ENCODE data around the gene ACTN3. TPM values are rescaled to one million over a fixed set of nuclear protein-coding genes. Genes with fewer than 3 reads are reported as not detected.

The ACTN3 gene
- total RNA-seq, 3 donors from 2014 or later: under 0.01 to 0.16 TPM; not detected in 1

DNA sequence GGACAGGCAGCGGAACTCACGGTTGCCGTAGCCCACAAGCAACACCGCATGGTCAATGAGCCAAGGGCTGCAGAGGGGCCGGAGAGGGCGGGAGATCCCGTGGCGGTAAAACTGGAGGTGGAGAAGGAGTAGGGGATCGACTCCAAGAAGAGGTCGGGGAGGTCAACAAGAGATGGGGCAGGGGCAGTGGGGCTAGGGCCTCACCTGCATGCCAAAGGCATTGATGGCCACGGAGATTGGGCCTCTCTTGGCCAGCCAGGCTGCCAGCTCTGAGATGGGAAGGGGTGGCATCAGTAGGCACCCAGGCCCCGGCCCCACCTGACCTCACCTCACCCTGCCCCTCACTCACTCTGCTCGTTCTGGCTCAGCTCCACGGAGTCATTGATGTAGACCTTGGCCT lies 17.8 kb downstream of the ACTN3 start:
- no peak overlapping the region for H3K4me3 ChIP-seq
- H3K27me3 ChIP-seq: no peaks in the 10 kb centered on the region
- no peaks in the 10 kb centered on the region for H3K4me1 ChIP-seq
- H3K9me3 ChIP-seq: no peaks in the 10 kb centered on the region
- intact Hi-C loops (cut with DNase I; ENCODE audit: low total_unique reads): no loop called here
- no peak for TF ChIP-seq POLR2AphosphoS5 (IDR thresholded peaks at IDR 0.05)
- no peak for TF ChIP-seq POLR2A (IDR thresholded peaks at IDR 0.05)
- TF ChIP-seq, protein P1, sequence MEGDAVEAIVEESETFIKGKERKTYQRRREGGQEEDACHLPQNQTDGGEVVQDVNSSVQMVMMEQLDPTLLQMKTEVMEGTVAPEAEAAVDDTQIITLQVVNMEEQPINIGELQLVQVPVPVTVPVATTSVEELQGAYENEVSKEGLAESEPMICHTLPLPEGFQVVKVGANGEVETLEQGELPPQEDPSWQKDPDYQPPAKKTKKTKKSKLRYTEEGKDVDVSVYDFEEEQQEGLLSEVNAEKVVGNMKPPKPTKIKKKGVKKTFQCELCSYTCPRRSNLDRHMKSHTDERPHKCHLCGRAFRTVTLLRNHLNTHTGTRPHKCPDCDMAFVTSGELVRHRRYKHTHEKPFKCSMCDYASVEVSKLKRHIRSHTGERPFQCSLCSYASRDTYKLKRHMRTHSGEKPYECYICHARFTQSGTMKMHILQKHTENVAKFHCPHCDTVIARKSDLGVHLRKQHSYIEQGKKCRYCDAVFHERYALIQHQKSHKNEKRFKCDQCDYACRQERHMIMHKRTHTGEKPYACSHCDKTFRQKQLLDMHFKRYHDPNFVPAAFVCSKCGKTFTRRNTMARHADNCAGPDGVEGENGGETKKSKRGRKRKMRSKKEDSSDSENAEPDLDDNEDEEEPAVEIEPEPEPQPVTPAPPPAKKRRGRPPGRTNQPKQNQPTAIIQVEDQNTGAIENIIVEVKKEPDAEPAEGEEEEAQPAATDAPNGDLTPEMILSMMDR (IDR thresholded peaks at IDR 0.05): no peak
- no peak overlapping the region for H3K27ac ChIP-seq
- no peak for DNase-seq (ENCODE audit: low spot score in 2 of 2)
- H3K36me3 ChIP-seq: no peaks in the 10 kb centered on the region

DNA sequence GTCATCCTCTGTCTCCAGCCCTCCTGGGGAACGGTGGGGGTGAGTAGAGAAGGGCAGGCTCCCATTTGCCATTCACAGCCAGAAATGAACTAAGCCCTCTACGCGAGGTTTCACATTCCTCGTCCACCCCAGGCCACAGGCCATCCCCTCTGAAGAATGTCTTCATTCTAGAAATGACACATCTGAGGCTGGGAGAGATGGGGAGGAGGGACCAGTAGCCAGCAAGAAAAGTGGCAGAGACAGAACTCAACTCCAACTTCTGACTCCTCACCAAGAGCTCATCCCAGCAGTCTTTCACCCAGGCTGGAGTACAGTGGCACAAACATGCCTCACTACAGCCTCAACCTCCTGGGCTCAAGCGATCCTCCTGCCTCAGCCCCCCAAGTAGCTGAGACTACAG lies 18.3 kb downstream of the ACTN3 start:
- intact Hi-C loops (cut with DNase I; ENCODE audit: low total_unique reads): no loop called here
- DNase-seq (ENCODE audit: low spot score in 2 of 2): no peak
- Histone ChIP-seq H3K27me3 (no peaks in the 10 kb centered on the region), H3K36me3 (no peaks in the 10 kb centered on the region), H3K4me3 (no peak overlapping the region), H3K9me3 (no peaks in the 10 kb centered on the region), H3K4me1 (no peaks in the 10 kb centered on the region), H3K27ac (no peak overlapping the region)
- TF ChIP-seq, protein P1 (IDR thresholded peaks at IDR 0.05): no peak
- TF ChIP-seq POLR2AphosphoS5 (IDR thresholded peaks at IDR 0.05) (no peak), POLR2A (IDR thresholded peaks at IDR 0.05) (no peak)

DNA sequence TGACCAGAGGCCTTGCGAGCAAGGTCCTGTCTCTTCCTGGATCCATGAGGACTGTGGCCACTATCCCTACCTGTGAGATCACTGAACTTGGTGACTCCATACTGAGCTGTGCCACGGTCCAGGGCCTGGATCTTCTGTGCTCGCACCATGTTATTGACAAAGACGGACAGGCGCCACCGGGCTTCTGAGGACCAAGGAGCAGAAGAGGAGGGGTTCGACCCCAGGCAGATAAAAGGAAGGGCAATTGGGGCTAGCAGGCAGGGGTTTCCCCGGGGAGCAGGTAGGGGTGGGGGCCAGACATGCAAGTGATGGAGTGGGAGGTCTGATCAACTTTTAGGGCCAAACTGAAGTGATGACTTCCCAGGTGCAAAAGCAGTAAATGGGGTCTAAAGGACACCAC lies 19.5 kb downstream of the ACTN3 start:
- intact Hi-C loops (cut with DNase I; ENCODE audit: low total_unique reads): no loop called here
- TF ChIP-seq, protein P1 (IDR thresholded peaks at IDR 0.05): no peak
- TF ChIP-seq POLR2A (IDR thresholded peaks at IDR 0.05): no peak
- TF ChIP-seq POLR2AphosphoS5 (IDR thresholded peaks at IDR 0.05): no peak
- DNase-seq (ENCODE audit: low spot score in 2 of 2): no peak
- H3K27me3 ChIP-seq: no peaks in the 10 kb centered on the region
- no peak overlapping the region for H3K4me3 ChIP-seq
- H3K36me3 ChIP-seq: no peaks in the 10 kb centered on the region
- no peaks in the 10 kb centered on the region for H3K9me3 ChIP-seq
- no peaks in the 10 kb centered on the region for H3K4me1 ChIP-seq
- H3K27ac ChIP-seq: no peak overlapping the region

DNA sequence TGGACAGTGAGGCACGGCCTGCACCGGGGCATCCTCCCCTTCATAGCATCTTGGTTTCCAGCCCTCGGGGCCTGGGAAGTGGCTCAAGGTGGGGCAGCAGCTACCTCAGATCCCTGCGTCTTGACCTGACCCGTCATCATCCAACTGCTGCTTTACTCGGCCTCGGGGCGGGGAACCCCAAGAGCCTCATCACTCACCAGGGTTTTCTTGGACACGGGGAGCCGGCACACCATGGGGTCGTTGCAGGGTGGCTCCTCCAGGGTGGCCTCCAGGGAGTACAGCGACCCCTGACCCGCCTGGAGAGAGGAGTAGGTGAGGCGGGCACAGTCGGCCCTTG lies 21.1 kb downstream of the ACTN3 start:
- Histone ChIP-seq H3K27me3 (no peaks in the 10 kb centered on the region), H3K36me3 (no peaks in the 10 kb centered on the region), H3K4me1 (no peaks in the 10 kb centered on the region), H3K27ac (peak overlapping the region; percentile 57), H3K4me3 (peak overlapping the region; percentile 55 to 92 (median 68)), H3K9me3 (no peaks in the 10 kb centered on the region)
- intact Hi-C loops (cut with DNase I; ENCODE audit: low total_unique reads): no loop called here
- TF ChIP-seq, protein P1 (IDR thresholded peaks at IDR 0.05): no peak
- TF ChIP-seq POLR2A (IDR thresholded peaks at IDR 0.05) (no peak), POLR2AphosphoS5 (IDR thresholded peaks at IDR 0.05) (no peak)
- no peak for DNase-seq (ENCODE audit: low spot score in 2 of 2)

DNA sequence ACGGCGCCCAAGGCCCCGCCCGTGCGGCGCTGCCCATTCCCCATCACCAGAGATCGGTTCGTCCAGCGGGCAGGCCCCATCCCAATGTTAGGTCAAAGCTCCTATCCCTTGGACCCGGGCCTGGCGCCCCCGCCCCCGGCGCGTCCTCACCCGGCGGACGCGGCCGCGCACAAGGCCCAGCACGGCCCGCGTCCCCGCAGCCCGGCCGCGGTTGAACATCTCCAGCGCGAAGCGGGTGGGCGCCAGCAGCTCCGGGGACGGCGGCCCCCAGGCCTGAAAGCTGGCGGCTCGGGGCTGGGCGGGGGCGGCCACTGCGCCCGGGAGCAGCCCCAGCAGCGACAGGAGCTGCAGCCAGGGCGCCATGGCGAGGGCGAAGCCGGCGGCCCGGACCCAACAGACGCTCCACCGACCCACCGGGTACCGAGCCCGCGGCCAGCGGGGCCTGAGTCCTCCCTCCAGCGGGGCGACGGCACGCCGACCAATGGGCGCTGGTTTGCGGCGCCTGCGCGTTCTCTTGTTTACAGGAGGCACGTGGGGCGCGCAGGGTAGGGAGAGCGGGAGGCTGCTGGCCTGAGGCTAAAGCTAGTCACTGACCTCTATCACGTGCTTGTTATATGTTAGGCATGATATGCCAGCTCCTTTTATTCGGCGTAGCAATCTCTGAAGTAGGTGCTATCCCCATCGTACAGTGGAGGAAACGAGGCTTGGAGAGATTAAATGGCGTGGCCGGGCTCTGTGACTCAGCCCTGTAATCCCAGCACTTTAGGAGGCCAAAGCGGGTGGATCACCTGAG lies 21.6 kb downstream of the ACTN3 start, which contains the start of gene CTSF:
CTSF (minus strand) TSS at position 483 of the 793 bp plus-strand sequence; CDS start at position 363, 120 bp downstream.
- H3K4me3 ChIP-seq: peak within 1 kb of the TSS; percentile 55 to 92 (median 68)
- H3K27me3 ChIP-seq: no peaks in the 10 kb centered on the region
- no peaks in the 10 kb centered on the region for H3K36me3 ChIP-seq
- TF ChIP-seq POLR2AphosphoS5 (IDR thresholded peaks at IDR 0.05): peak in 1 of 3 donors; percentile 31
- no peak for TF ChIP-seq POLR2A (IDR thresholded peaks at IDR 0.05)
- intact Hi-C loops (cut with DNase I; ENCODE audit: low total_unique reads): no loop called here
- peak; percentile 68 to 88 for DNase-seq (ENCODE audit: low spot score in 2 of 2)
- H3K4me1 ChIP-seq: no peaks in the 10 kb centered on the region
- H3K27ac ChIP-seq: peak within 1 kb of the TSS; percentile 57
- no peaks in the 10 kb centered on the region for H3K9me3 ChIP-seq

Measured in breast epithelium (tissue), 4 donors.